Parathyroid adenoma (tissue), 2 donors: Measurements from ENCODE around the gene TMEM185B.

ENCODE experiments used
- H2AFZ ChIP-seq: fragments of 300-600 bp; sonication (generic); one replicate; pipeline ENCODE4 v1.7.0; 2017; ENCODE audit warnings: antibody characterized with exemption, mild to moderate bottlenecking
- H3K27ac ChIP-seq: fragments of 300-600 bp; sonication (generic); one replicate; pipeline ENCODE4 v1.7.0; 2017
- H3K27me3 ChIP-seq: fragments of 300-600 bp; sonication (generic); one replicate; pipeline ENCODE4 v1.7.0; 2017; ENCODE audit warnings: low read length; ENCODE audit not compliant: control insufficient read depth, insufficient read depth
- H3K36me3 ChIP-seq: fragments of 300-600 bp; sonication (generic); one replicate; pipeline ENCODE4 v1.7.0; 2017; ENCODE audit warnings: low read length; ENCODE audit not compliant: control insufficient read depth, insufficient read depth
- H3K4me1 ChIP-seq: fragments of 300-600 bp; sonication (generic); one replicate; pipeline ENCODE4 v1.7.0; 2017; ENCODE audit warnings: control low read depth
- H3K4me2 ChIP-seq: fragments of 300-600 bp; sonication (generic); one replicate; pipeline ENCODE4 v1.7.0; 2017; ENCODE audit warnings: low read length
- H3K4me3 ChIP-seq: fragments of 300-600 bp; sonication (generic); one replicate; pipeline ENCODE4 v1.7.0; 2017; ENCODE audit warnings: low read depth, low read length
- H3K79me2 ChIP-seq: fragments of 300-600 bp; sonication (generic); one replicate; pipeline ENCODE4 v1.7.0; 2017; ENCODE audit warnings: control low read depth
- H3K9ac ChIP-seq: fragments of 300-600 bp; sonication (generic); one replicate; pipeline ENCODE4 v1.7.0; 2017; ENCODE audit warnings: mild to moderate bottlenecking
- H3K9me3 ChIP-seq: fragments of 300-600 bp; sonication (generic); one replicate; pipeline ENCODE4 v1.7.0; 2017; ENCODE audit warnings: low read length; ENCODE audit not compliant: control insufficient read depth
- CTCF ChIP-seq: fragments of 300-600 bp; sonication (generic); IDR thresholded peaks from one replicate; pipeline ENCODE4 v1.7.0; 2017; ENCODE audit warnings: antibody characterized with exemption, mild to moderate bottlenecking
- donor health status: primary hyperparathyroidism.

Gene TMEM185B

DNA sequence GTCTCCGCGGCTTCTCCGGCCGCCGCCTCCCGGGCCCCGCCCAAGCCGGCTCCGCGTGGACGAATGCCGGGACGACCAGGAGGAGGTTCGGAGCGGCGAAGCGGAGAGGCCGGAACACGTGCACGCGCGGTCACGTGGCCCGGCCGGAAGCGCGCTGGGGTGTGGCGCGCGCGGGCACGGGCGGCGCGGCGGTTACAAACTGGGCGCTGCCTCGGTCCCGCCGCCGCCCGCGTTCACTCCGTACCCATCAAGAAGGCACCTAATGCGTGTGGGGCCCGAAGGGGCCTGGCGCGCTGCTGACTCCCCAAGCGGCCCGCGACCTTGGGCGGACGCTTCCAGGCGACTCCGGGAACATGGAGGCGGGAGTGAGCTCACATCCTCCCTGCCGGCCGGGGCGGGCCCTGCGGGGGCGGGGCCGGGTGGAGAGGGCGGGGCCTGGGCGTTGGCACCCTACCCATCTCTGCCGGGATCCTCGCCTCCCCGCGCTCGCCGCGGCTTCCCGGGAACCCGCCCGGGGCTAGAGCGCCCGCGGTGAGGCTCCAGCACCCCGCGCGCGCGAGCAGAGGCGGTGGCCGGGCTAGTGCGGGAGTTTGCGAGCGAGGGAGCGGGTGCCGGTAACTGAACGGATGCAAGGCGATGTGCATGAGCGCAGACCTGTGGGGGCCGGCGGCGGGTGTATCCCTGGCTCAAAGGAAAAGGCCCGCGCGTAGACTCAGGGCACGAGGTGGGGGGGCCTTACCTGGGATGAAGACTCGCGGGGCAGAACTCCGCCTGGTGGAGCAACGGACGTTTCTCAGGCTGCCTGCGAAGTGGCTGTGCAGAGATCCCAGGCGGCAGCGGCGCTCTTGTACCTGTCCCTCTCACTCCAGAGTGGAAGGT lies at the start of gene TMEM185B:
Gene TMEM185B, minus strand, starts transcription at position 367 of the 879 bp plus-strand sequence. CDS start 424 bp downstream, outside the sequence.
- peak within 1 kb of the TSS; percentile 80 for H3K4me3 ChIP-seq
- H3K4me2 ChIP-seq = peak within 1 kb of the TSS; percentile 97
- peak within 1 kb of the TSS; percentile 1 for H3K9ac ChIP-seq
- no peaks in the 10 kb centered on the region for H3K9me3 ChIP-seq
- peak within 1 kb of the TSS; percentile 85 for H2AFZ ChIP-seq
- H3K27ac ChIP-seq = peak within 1 kb of the TSS; percentile 97
- no peaks in the 10 kb centered on the region for H3K36me3 ChIP-seq
- H3K79me2 ChIP-seq = peaks cover 10% of the 10 kb centered on the region
- H3K27me3 ChIP-seq = no peaks in the 10 kb centered on the region
- H3K4me1 ChIP-seq = peaks cover 46% of the 10 kb centered on the region
- TF ChIP-seq CTCF = peak; percentile 63

DNA sequence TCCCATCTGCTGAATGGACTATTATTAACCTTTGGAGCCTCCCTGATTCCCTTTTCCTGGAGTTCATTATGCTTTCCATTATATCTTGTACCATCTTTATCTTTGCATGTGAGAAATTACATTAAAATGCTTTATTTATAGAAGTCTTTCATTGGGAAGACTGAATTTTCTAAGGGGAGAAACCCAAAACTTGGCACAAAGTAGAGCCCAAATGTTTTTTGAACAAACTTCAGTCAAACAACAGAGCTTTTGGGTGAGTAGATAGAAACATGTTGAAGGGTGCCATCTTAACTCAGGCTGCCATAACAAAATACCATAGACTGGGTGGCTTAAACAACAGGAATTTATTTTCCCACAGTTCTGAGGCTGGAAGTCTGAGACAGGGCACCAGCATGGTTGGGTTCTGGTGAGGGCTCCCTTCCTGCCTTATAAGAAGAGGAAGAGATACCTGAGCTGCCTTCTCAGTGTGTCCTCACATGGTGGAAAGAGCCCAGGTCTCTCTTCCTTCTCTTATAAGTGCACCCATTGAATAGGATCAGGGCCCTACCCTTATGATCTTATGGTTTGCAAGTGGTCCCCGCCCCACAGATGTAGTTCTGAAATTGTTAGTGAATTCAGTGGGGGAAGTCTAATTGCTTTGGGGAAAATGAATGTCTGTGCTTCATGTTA lies 48.6 kb upstream of the TMEM185B start:
- H3K9ac ChIP-seq = no peak overlapping the region
- H3K36me3 ChIP-seq = no peaks in the 10 kb centered on the region
- H3K4me3 ChIP-seq = no peak overlapping the region
- peaks cover 70% of the 10 kb centered on the region for H3K79me2 ChIP-seq
- no peak overlapping the region for H2AFZ ChIP-seq
- H3K4me2 ChIP-seq = peak overlapping the region; percentile 25
- H3K9me3 ChIP-seq = no peaks in the 10 kb centered on the region
- no peaks in the 10 kb centered on the region for H3K27me3 ChIP-seq
- no peak for TF ChIP-seq CTCF
- H3K4me1 ChIP-seq = peaks cover 63% of the 10 kb centered on the region
- peak overlapping the region; percentile 92 for H3K27ac ChIP-seq

DNA sequence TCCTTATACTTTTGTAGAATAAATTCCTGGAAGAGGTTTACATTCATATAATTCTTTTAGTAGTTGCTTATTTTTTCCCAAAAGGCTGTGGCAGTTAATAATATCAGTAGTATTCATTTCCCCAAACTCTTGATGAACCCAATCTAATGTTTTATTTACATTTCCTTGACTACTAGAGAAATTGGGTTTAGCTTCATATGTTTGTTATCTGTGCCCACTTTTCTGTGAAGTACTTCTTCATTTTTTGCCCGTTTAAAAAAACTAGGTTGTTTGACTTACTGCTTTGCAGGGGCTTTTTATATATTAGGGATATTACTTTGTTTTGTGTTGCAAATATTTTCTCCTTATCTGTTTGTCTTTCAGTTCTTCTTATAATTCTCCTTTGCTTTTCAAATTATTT lies 46.6 kb upstream of the TMEM185B start:
- H3K36me3 ChIP-seq = no peaks in the 10 kb centered on the region
- peaks cover 56% of the 10 kb centered on the region for H3K4me1 ChIP-seq
- no peak overlapping the region for H3K9ac ChIP-seq
- TF ChIP-seq CTCF = no peak
- no peak overlapping the region for H2AFZ ChIP-seq
- H3K9me3 ChIP-seq = no peaks in the 10 kb centered on the region
- H3K27me3 ChIP-seq = no peaks in the 10 kb centered on the region
- peak overlapping the region; percentile 54 for H3K4me2 ChIP-seq
- H3K27ac ChIP-seq = peak overlapping the region; percentile 92
- no peak overlapping the region for H3K4me3 ChIP-seq
- peaks cover 79% of the 10 kb centered on the region for H3K79me2 ChIP-seq

DNA sequence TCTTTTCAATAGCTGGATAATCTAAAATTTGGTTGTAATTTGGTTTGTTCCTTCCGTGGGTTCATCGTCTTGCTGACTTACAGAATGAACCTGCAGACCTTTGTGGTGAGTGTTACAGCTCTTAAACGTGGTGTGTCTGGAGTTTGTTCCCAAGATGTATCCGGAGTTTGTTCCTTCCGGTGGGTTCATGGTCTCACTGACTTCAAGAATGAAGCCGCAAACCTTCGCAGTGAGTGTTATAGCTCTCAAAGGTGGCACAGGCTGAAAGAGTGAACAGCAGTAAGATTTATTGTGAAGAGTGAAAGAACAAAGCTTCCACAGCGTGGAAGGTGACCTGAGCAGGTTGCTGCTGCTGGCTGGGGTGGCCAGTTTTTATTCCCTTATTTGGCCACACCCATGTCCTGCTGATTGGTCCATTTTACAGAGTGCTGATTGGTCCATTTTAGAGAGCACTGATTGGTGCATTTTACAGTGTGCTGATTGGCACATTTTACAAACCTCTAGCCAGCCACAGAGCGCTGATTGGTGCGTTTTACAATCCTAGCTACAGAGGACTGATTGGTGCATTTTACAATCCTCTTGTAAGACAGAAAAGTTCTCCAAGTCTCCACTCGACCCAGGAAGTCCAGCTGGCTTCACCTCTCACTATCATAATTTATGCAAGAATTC lies 46.0 kb upstream of the TMEM185B start:
- Histone ChIP-seq H3K4me2 (no peak overlapping the region), H3K4me3 (no peak overlapping the region), H3K27me3 (no peaks in the 10 kb centered on the region), H3K4me1 (peaks cover 56% of the 10 kb centered on the region), H3K79me2 (peaks cover 80% of the 10 kb centered on the region), H3K36me3 (no peaks in the 10 kb centered on the region), H2AFZ (no peak overlapping the region), H3K9me3 (no peaks in the 10 kb centered on the region), H3K27ac (peak overlapping the region; percentile 92), H3K9ac (no peak overlapping the region)
- TF ChIP-seq CTCF = no peak
